Heart right ventricle (tissue), 16 donors: ENCODE data around the gene CD247. TPM values are rescaled to one million over a fixed set of nuclear protein-coding genes. Genes with fewer than 3 reads are reported as not detected.

Experiments used
- ATAC-seq, 8 donors: fragments of 200-7000 bp; cut with Tn5 transposase; one replicate each; pipeline ENCODE4 v1.9.1; 2020; ENCODE audit warnings: mild to moderate bottlenecking in 8 of 8, moderate library complexity in 8 of 8, moderate number of reproducible peaks in 1 of 8
- DNase-seq, 2 donors: peaks; one replicate each; pipeline ENCODE4 v3.0.0-alpha.2; 2020
- H3K27ac ChIP-seq, 10 donors: fragments of 200-600 bp; sonication (generic) in 2 of 10; one replicate each; pipeline versions ENCODE4 v1.5.0 to v1.8.0; 2020 to 2022; ENCODE audit warnings: mild to moderate bottlenecking in 3 of 10
- H3K27me3 ChIP-seq, 7 donors: fragments of 200-600 bp; one replicate each; pipeline ENCODE4 v1.8.0; 2021 to 2022; ENCODE audit warnings: mild to moderate bottlenecking in 2 of 7
- H3K36me3 ChIP-seq, 9 donors: fragments of 200-600 bp; sonication (generic) in 1 of 9; one replicate each; pipeline versions ENCODE4 v1.5.0 to v1.8.0; 2020 to 2022; ENCODE audit warnings: mild to moderate bottlenecking in 2 of 9
- H3K4me1 ChIP-seq, 9 donors: fragments of 200-600 bp; sonication (generic) in 1 of 9; one replicate each; pipeline versions ENCODE4 v1.5.0 to v1.8.0; 2020 to 2022; ENCODE audit warnings: mild to moderate bottlenecking in 4 of 9
- H3K4me3 ChIP-seq, 10 donors: fragments of 200-600 bp; sonication (generic) in 2 of 10; one replicate each; pipeline versions ENCODE4 v1.5.0 to v1.8.0; 2020 to 2022; ENCODE audit warnings: mild to moderate bottlenecking in 7 of 10, moderate library complexity in 2 of 10
- H3K9me3 ChIP-seq, 11 donors: fragments of 200-600 bp in 10 of 11; sonication (generic) in 2 of 11; one replicate each; pipeline versions ENCODE4 v1.5.0 to v1.8.0; 2013 to 2022; ENCODE audit warnings: mild to moderate bottlenecking in 2 of 11, control low read depth in 1 of 11, moderate library complexity in 1 of 11
- CTCF ChIP-seq, 9 donors: fragments of 200-600 bp; sonication (generic) in 2 of 9; IDR thresholded peaks; one replicate each; pipeline versions ENCODE4 v1.5.0 to v1.8.0; 2021 to 2022; ENCODE audit warnings: antibody characterized with exemption in 9 of 9, mild to moderate bottlenecking in 5 of 9, moderate library complexity in 1 of 9
- WGBS, 2 donors: extraction: QIAGEN DNeasy Blood & Tissue Kit; methylation state at CpG; one replicate each; pipeline ENCODE4 v1.1.7; 2013; ENCODE audit warnings: inconsistent platforms in 1 of 2; 5-methylcytosine and 5-hydroxymethylcytosine counted together
- intact Hi-C, 10 donors: fragments of 100-400 bp; cut with DNase I; formaldehyde crosslinking; loops; one replicate each; pipeline versions ENCODE4 v1.11.1 to v1.14.2; 2022
- polyA plus RNA-seq, 2 donors: library from polyadenylated mRNA; stranded (reverse); fragments of 200-250 nt; gene quantifications; one replicate each; pipeline ENCODE4 v1.2.3, GENCODE V29; 2013
- total RNA-seq, 10 donors: library from RNA; stranded (reverse); fragmentation: NEBNext Ultra II Directional in 3 of 10; extraction: Animal tissue kit (Norgen Biotek cat#: 25700) in 3 of 10; gene quantifications; one replicate each; pipeline versions ENCODE4 v1.2.1 to v1.2.4, GENCODE V29; 2021 to 2023
- donor health status: Arrhythmogenic right ventricular cardiomyopathy.
- donor health status: ischemic (EF 13 %, LVEDD 7.1; RV severe dilation, severe dysfunction).
- donor health status: healthy with polysubstance abuse.
- donor health status: DM: no; HTN: yes; CAD: no.
- donor health status: DM: no; HTN: no; CAD: no.
- donor health status: ischemic (EF 25% LVEDD 6.9; RV normal size, moderate dysfunction).
- donor health status: ischemic (EF 25% LVEDD 5.7; RV mildly dilated, moderate dysfunction).
- donor health status: healthy.
- donor health status: DM: yes; HTN: yes; CAD: no.
- donor health status: Ischemic cardiomyopathy.
- donor health status: ischemic (EF 35%, LVEDD 5.7; RV mildly dilated, moderate dysfunction).
- donor health status: nonischemic (EF 11% LVEDD 7.7; RV severe dilation, severe dysfunction).
- donor health status: DM: yes; HTN: yes; CAD: no.
- donor health status: PGD.
- donor health status: ischemic (EF 29% LVEDD 5.4; RV normal size, mild dysfunction).
- donor health status: nonischemic (EF 23%, LVEDD 6.1; RV moderate dilation, normal function).

Gene CD247
- total and polyA plus RNA-seq, 12 donors, result 0.31 to 6.5 (median 0.66) TPM; not detected in 1

GRCh38 chr1:167541610-167542009 is 23.3 kb upstream of the CD247 start:
- intact Hi-C loops, result loop anchor here in 1 of 10 donors (5.0 kb wide), 1 partner anchor 324 kb away; no protein-coding TSS in a partner anchor
- Histone ChIP-seq H3K4me1 (peaks cover 0 to 63% (median 0%) of the 10 kb centered on the region in 9 donors), H3K27me3 (no peaks in the 10 kb centered on the region), H3K36me3 (peaks cover 0 to 54% (median 18%) of the 10 kb centered on the region in 9 donors), H3K4me3 (no peak overlapping the region), H3K9me3 (no peaks in the 10 kb centered on the region), H3K27ac (peak overlapping the region in 1 of 10 donors; percentile 38)
- WGBS, 2 donors, result 0 to 2% methylated on average over 1 of the region's 1 CpG
- ATAC-seq (no peak), DNase-seq (no peak)
- TF ChIP-seq CTCF (IDR thresholded peaks at IDR 0.05), result no peak

- H3K9me3 ChIP-seq, result no peaks in the 10 kb centered on the region
- TF ChIP-seq CTCF (IDR thresholded peaks at IDR 0.05), result no peak
- peaks cover 0 to 66% (median 0%) of the 10 kb centered on the region in 9 donors for H3K4me1 ChIP-seq
- H3K36me3 ChIP-seq, result peaks cover 0 to 48% (median 16%) of the 10 kb centered on the region in 9 donors
- no peak for ATAC-seq
- H3K27me3 ChIP-seq, result no peaks in the 10 kb centered on the region
- no peak overlapping the region for H3K27ac ChIP-seq
- H3K4me3 ChIP-seq, result no peak overlapping the region
- intact Hi-C loops, result loop anchor here in 1 of 10 donors (5.0 kb wide), 1 partner anchor 324 kb away; no protein-coding TSS in a partner anchor
- no peak for DNase-seq
These were observed 22.7 kb upstream of the CD247 start for GRCh38 chr1:167541003-167541402.

- H3K27ac ChIP-seq, result no peak overlapping the region
- H3K9me3 ChIP-seq, result no peaks in the 10 kb centered on the region
- WGBS, 2 donors, result 52 to 65% methylated on average over 5 of the region's 5 CpGs
- no peak for TF ChIP-seq CTCF (IDR thresholded peaks at IDR 0.05)
- intact Hi-C loops, result loop anchor here in 6 of 10 donors (5.0 to 10.0 kb wide), 6 partner anchors 94 to 471 kb away; no protein-coding TSS in a partner anchor
- ATAC-seq, result no peak
- no peak overlapping the region for H3K4me3 ChIP-seq
- no peaks in the 10 kb centered on the region for H3K27me3 ChIP-seq
- DNase-seq, result no peak
- H3K36me3 ChIP-seq, result peaks cover 0 to 26% (median 0%) of the 10 kb centered on the region in 9 donors
- peaks cover 0 to 54% (median under 1%) of the 10 kb centered on the region in 9 donors for H3K4me1 ChIP-seq
These were observed 20.3 kb upstream of the CD247 start for GRCh38 chr1:167538657-167539056.

GRCh38 chr1:167533851-167534300 is 15.5 kb upstream of the CD247 start:
- Histone ChIP-seq H3K27me3 (no peaks in the 10 kb centered on the region), H3K9me3 (no peaks in the 10 kb centered on the region), H3K4me1 (peaks cover 0 to 13% (median 7%) of the 10 kb centered on the region in 9 donors), H3K4me3 (no peak overlapping the region), H3K36me3 (no peaks in the 10 kb centered on the region), H3K27ac (peak overlapping the region in 1 of 10 donors; percentile 22)
- TF ChIP-seq CTCF (IDR thresholded peaks at IDR 0.05), result peak; percentile 86 to 95 (median 92)
- WGBS, 2 donors, result 9 to 13% methylated on average over 8 of the region's 8 CpGs
- ATAC-seq, result peak; percentile 65 to 88 (median 86)
- peak; percentile 50 for DNase-seq
- intact Hi-C loops, result loop anchor here (2.0 to 10.0 kb wide), 12 partner anchors 77 to 467 kb away; no protein-coding TSS in a partner anchor
